WTC11 (cell line): ENCODE measurements around the gene YIPF2. TPM values are rescaled to one million over a fixed set of nuclear protein-coding genes. Genes with fewer than 3 reads are reported as not detected.

Experiments used
- ATAC-seq: fragments of 200-7000 bp; cut with Tn5 transposase; 2 replicates; pipeline ENCODE4 v1.10.0; 2021; ENCODE audit warnings: mild to moderate bottlenecking, moderate library complexity
- CTCF ChIA-PET: fragments of 300-600 bp; sonication (Branson Sonifier 250); formaldehyde crosslinking; loops from one replicate; lab custom pipeline; 2021; ENCODE audit warnings: antibody characterized with exemption; lab: Charles Lee
- POLR2A ChIA-PET: fragments of 350-600 bp; sonication (Branson Sonifier 250); formaldehyde crosslinking; loops from one replicate; lab custom pipeline; 2021; ENCODE audit warnings: antibody characterized with exemption; lab: Charles Lee
- DNase-seq: peaks from one replicate; pipeline ENCODE4 v3.0.0; 2021; ENCODE audit warnings: low spot score
- H3K27ac Mint-ChIP-seq: 2 replicates; pipeline ENCODE4 v1.8.0; 2021; ENCODE audit warnings: mixed read lengths
- H3K27me3 Mint-ChIP-seq: 2 replicates; pipeline ENCODE4 v1.8.0; 2021; ENCODE audit warnings: low read depth, mild to moderate bottlenecking, moderate library complexity, mixed read lengths
- H3K36me3 Mint-ChIP-seq: 2 replicates; pipeline ENCODE4 v1.8.0; 2021; ENCODE audit warnings: mixed read lengths
- H3K4me1 Mint-ChIP-seq: 2 replicates; pipeline ENCODE4 v1.8.0; 2022; ENCODE audit warnings: mixed read lengths
- H3K4me3 Mint-ChIP-seq: 2 replicates; pipeline ENCODE4 v1.8.0; 2021; ENCODE audit warnings: mild to moderate bottlenecking, moderate library complexity, mixed read lengths
- H3K9me3 Mint-ChIP-seq: 2 replicates; pipeline ENCODE4 v1.8.0; 2021; ENCODE audit warnings: mixed read lengths
- EMX1 ChIP-seq: fragments of 250-450 bp; sonication (Bioruptor Pico); IDR thresholded peaks from 2 replicates; pipeline ENCODE4 v1.8.0; 2021; ENCODE audit warnings: mild to moderate bottlenecking
- ESRRA ChIP-seq: sonication (generic); formaldehyde crosslinking; IDR thresholded peaks from 2 replicates; pipeline ENCODE4 v1.8.1; 2022; ENCODE audit warnings: mild to moderate bottlenecking, missing genetic modification reagents, borderline replicate concordance
- FOXP1 ChIP-seq: sonication (generic); formaldehyde crosslinking; IDR thresholded peaks from 2 replicates; pipeline ENCODE4 v1.8.0; 2022; ENCODE audit warnings: missing genetic modification reagents, mild to moderate bottlenecking, moderate library complexity, borderline replicate concordance
- HMGA2 ChIP-seq: fragments of 250-450 bp; sonication (Bioruptor Pico); IDR thresholded peaks from 2 replicates; pipeline ENCODE4 v1.4.0; 2021; ENCODE audit warnings: mild to moderate bottlenecking, moderate library complexity
- IRF2 ChIP-seq: sonication (generic); formaldehyde crosslinking; IDR thresholded peaks from 2 replicates; pipeline ENCODE4 v1.8.0; 2022; ENCODE audit warnings: low read depth, missing genetic modification reagents, borderline replicate concordance
- NR2C2 ChIP-seq: sonication (generic); formaldehyde crosslinking; IDR thresholded peaks from 2 replicates; pipeline ENCODE4 v1.8.0; 2022; ENCODE audit warnings: mild to moderate bottlenecking, missing genetic modification reagents
- RELA ChIP-seq: sonication (generic); formaldehyde crosslinking; IDR thresholded peaks from 2 replicates; pipeline ENCODE4 v1.8.1; 2022; ENCODE audit warnings: missing genetic modification reagents, mild to moderate bottlenecking, borderline replicate concordance
- SOX15 ChIP-seq: fragments of 250-450 bp; sonication (Bioruptor Pico); IDR thresholded peaks from 2 replicates; pipeline ENCODE4 v1.9.0; 2021; ENCODE audit warnings: mild to moderate bottlenecking
- ZNF138 ChIP-seq: sonication (generic); formaldehyde crosslinking; conservative IDR thresholded peaks from 2 replicates; pipeline ENCODE4 v1.8.1; 2022; ENCODE audit warnings: mild to moderate bottlenecking, moderate library complexity, missing genetic modification reagents
- ZNF263 ChIP-seq: sonication (generic); formaldehyde crosslinking; IDR thresholded peaks from 2 replicates; pipeline ENCODE4 v1.8.1; 2022; ENCODE audit warnings: low read depth, mild to moderate bottlenecking, moderate library complexity, missing genetic modification reagents
- total RNA-seq: library from RNA; stranded (reverse); gene quantifications from 3 replicates; pipeline ENCODE4 v1.2.3, GENCODE V29; 2021
- TF ChIP-seq, protein P1 (sequence below): sonication (generic); formaldehyde crosslinking; IDR thresholded peaks from 2 replicates; pipeline ENCODE4 v1.8.0; 2022; ENCODE audit warnings: mild to moderate bottlenecking, missing genetic modification reagents
- TF ChIP-seq, protein P2 (sequence below): sonication (generic); formaldehyde crosslinking; IDR thresholded peaks from 2 replicates; pipeline ENCODE4 v1.8.1; 2023; ENCODE audit warnings: mild to moderate bottlenecking, missing genetic modification reagents, borderline replicate concordance
- TF ChIP-seq, protein P3 (sequence below): sonication (generic); formaldehyde crosslinking; conservative IDR thresholded peaks from 2 replicates; pipeline ENCODE4 v1.8.1; 2022; ENCODE audit warnings: mild to moderate bottlenecking, missing genetic modification reagents
- TF ChIP-seq, protein P4 (sequence below): fragments of 250-450 bp; sonication (Bioruptor Pico); IDR thresholded peaks from 2 replicates; pipeline ENCODE4 v2.1.2; 2022; ENCODE audit warnings: mild to moderate bottlenecking, moderate library complexity
- TF ChIP-seq, protein P5 (sequence below): sonication (generic); formaldehyde crosslinking; IDR thresholded peaks from 2 replicates; pipeline ENCODE4 v1.8.1; 2023; ENCODE audit warnings: mild to moderate bottlenecking, moderate library complexity, missing genetic modification reagents
- TF ChIP-seq, protein P6 (sequence below): sonication (generic); formaldehyde crosslinking; IDR thresholded peaks from 2 replicates; pipeline ENCODE4 v1.8.1; 2022; ENCODE audit warnings: mild to moderate bottlenecking, missing genetic modification reagents, moderate library complexity, borderline replicate concordance
- TF ChIP-seq, protein P7 (sequence below): sonication (generic); formaldehyde crosslinking; IDR thresholded peaks from 2 replicates; pipeline ENCODE4 v1.8.1; 2023; ENCODE audit warnings: mild to moderate bottlenecking, missing genetic modification reagents, moderate library complexity
- TF ChIP-seq, protein P8 (sequence below): fragments of 250-450 bp; sonication (Bioruptor Pico); conservative IDR thresholded peaks from 2 replicates; pipeline ENCODE4 v1.9.0; 2021; ENCODE audit warnings: mild to moderate bottlenecking

YIPF2 gene
- total RNA-seq, 1 experiment from 2014 or later, result 65.5 TPM

DNA sequence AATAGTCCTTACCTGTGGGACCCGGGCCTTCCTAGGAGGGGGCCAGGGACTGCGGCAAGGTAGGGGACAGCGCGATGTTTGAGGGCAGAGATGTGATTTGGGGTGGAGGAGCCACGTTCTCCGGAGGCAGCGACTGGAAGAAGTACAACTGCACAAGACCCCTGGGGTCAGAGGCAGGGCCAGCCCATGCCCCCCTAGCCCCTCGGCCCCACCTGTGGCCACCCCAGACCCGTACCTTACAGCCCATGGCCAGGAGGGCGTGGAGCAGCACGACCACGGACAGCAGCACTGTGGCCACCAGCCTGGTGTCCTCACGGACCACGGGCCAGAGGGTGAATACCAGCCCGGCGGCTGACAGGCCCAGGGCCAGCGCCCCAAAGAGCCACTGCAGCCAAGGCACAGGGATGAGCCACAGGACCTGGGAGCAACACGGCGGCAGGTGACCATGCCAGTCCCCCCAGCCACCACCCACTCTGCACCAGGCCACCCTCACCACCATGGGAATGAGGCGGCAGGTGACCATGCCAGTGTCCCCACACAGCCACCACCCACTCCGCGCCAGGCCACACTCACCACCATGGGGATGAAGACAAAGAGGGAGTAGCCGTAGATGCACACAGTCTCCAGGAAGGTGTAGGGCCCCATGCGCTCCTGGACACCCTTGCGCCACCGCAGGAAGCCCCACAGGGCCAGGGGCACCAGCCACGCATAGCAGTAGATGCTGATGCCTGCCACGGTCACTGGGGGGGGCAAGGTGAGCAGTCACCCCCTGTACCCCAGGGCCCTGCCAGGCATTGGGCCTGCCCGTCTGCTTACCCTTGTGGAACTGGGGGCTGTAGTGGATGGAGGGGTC, 5.0 kb downstream of the YIPF2 start:
- no peak for DNase-seq
- H3K4me1 Mint-ChIP-seq, result 0 out of 2 replicates have a peak, but pooled peaks cover 5% of the 10 kb centered on the region
- CTCF ChIA-PET, result no interaction called here

DNA sequence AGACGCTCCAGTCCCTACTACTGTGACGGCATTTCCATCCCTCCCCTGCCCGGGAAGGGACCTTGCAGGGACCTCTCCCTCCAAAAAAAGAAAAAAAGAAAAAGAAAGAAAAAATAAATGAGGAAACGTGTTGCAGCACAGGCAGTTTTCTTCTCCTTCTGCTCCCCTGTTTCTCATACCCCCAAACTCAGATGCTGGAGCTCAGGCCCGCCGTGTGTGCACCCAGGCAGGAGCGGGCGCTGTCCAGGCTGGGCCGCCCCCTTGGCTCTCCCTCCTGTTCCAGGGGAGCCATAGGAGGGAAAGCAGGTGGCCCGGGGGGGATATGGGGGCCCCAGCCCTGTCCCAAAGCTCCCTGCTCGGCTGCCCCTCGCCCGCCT, 5.8 kb downstream of the YIPF2 start:
- Mint-ChIP-seq H3K36me3 (peaks cover 14% of the 10 kb centered on the region), H3K4me3 (no peak overlapping the region), H3K9me3 (no peaks in the 10 kb centered on the region), H3K27ac (peak overlapping the region; percentile 55), H3K27me3 (no peaks in the 10 kb centered on the region), H3K4me1 (0 out of 2 replicates have a peak, but pooled peaks cover 3% of the 10 kb centered on the region)
- ChIA-PET CTCF (interaction anchor here (0.6 to 1.8 kb wide), 4 partner anchors 19 to 52 kb away, joined by 3 to 9 read pairs (median 4); no protein-coding TSS in a partner anchor), POLR2A (no interaction called here)
- DNase-seq, result no peak
- no peak for ATAC-seq
- TF ChIP-seq SOX15 (CRISPR knock-in tag) (no peak), HMGA2 (no peak), ESRRA (CRISPR knock-in tag) (no peak), IRF2 (no peak), FOXP1 (CRISPR knock-in tag) (no peak), NR2C2 (no peak), RELA (CRISPR knock-in tag) (no peak)
- TF ChIP-seq, protein P1, sequence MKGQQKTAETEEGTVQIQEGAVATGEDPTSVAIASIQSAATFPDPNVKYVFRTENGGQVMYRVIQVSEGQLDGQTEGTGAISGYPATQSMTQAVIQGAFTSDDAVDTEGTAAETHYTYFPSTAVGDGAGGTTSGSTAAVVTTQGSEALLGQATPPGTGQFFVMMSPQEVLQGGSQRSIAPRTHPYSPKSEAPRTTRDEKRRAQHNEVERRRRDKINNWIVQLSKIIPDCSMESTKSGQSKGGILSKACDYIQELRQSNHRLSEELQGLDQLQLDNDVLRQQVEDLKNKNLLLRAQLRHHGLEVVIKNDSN (CRISPR knock-in tag), result no peak
- TF ChIP-seq, protein P2, sequence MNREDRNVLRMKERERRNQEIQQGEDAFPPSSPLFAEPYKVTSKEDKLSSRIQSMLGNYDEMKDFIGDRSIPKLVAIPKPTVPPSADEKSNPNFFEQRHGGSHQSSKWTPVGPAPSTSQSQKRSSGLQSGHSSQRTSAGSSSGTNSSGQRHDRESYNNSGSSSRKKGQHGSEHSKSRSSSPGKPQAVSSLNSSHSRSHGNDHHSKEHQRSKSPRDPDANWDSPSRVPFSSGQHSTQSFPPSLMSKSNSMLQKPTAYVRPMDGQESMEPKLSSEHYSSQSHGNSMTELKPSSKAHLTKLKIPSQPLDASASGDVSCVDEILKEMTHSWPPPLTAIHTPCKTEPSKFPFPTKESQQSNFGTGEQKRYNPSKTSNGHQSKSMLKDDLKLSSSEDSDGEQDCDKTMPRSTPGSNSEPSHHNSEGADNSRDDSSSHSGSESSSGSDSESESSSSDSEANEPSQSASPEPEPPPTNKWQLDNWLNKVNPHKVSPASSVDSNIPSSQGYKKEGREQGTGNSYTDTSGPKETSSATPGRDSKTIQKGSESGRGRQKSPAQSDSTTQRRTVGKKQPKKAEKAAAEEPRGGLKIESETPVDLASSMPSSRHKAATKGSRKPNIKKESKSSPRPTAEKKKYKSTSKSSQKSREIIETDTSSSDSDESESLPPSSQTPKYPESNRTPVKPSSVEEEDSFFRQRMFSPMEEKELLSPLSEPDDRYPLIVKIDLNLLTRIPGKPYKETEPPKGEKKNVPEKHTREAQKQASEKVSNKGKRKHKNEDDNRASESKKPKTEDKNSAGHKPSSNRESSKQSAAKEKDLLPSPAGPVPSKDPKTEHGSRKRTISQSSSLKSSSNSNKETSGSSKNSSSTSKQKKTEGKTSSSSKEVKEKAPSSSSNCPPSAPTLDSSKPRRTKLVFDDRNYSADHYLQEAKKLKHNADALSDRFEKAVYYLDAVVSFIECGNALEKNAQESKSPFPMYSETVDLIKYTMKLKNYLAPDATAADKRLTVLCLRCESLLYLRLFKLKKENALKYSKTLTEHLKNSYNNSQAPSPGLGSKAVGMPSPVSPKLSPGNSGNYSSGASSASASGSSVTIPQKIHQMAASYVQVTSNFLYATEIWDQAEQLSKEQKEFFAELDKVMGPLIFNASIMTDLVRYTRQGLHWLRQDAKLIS (CRISPR knock-in tag), result no peak

More for the DNA sequence above, 5.0 kb downstream of the YIPF2 start:
- TF ChIP-seq, protein P3, sequence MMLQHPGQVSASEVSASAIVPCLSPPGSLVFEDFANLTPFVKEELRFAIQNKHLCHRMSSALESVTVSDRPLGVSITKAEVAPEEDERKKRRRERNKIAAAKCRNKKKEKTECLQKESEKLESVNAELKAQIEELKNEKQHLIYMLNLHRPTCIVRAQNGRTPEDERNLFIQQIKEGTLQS (CRISPR knock-in tag), result 0 out of 2 replicates have a peak, but pooled peaks have one; percentile 56
- TF ChIP-seq, protein P4, sequence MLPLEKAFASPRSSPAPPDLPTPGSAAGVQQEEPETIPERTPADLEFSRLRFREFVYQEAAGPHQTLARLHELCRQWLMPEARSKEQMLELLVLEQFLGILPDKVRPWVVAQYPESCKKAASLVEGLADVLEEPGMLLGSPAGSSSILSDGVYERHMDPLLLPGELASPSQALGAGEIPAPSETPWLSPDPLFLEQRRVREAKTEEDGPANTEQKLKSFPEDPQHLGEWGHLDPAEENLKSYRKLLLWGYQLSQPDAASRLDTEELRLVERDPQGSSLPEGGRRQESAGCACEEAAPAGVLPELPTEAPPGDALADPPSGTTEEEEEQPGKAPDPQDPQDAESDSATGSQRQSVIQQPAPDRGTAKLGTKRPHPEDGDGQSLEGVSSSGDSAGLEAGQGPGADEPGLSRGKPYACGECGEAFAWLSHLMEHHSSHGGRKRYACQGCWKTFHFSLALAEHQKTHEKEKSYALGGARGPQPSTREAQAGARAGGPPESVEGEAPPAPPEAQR (CRISPR knock-in tag), result no peak
- TF ChIP-seq EMX1, result 0 out of 2 replicates have a peak, but pooled peaks have one; percentile 41
- TF ChIP-seq, protein P5, sequence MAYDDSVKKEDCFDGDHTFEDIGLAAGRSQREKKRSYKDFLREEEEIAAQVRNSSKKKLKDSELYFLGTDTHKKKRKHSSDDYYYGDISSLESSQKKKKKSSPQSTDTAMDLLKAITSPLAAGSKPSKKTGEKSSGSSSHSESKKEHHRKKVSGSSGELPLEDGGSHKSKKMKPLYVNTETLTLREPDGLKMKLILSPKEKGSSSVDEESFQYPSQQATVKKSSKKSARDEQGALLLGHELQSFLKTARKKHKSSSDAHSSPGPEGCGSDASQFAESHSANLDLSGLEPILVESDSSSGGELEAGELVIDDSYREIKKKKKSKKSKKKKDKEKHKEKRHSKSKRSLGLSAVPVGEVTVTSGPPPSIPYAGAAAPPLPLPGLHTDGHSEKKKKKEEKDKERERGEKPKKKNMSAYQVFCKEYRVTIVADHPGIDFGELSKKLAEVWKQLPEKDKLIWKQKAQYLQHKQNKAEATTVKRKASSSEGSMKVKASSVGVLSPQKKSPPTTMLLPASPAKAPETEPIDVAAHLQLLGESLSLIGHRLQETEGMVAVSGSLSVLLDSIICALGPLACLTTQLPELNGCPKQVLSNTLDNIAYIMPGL (CRISPR knock-in tag), result no peak
- TF ChIP-seq, protein P6, sequence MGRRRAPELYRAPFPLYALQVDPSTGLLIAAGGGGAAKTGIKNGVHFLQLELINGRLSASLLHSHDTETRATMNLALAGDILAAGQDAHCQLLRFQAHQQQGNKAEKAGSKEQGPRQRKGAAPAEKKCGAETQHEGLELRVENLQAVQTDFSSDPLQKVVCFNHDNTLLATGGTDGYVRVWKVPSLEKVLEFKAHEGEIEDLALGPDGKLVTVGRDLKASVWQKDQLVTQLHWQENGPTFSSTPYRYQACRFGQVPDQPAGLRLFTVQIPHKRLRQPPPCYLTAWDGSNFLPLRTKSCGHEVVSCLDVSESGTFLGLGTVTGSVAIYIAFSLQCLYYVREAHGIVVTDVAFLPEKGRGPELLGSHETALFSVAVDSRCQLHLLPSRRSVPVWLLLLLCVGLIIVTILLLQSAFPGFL (CRISPR knock-in tag), result no peak
- TF ChIP-seq, protein P7, sequence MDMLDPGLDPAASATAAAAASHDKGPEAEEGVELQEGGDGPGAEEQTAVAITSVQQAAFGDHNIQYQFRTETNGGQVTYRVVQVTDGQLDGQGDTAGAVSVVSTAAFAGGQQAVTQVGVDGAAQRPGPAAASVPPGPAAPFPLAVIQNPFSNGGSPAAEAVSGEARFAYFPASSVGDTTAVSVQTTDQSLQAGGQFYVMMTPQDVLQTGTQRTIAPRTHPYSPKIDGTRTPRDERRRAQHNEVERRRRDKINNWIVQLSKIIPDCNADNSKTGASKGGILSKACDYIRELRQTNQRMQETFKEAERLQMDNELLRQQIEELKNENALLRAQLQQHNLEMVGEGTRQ (CRISPR knock-in tag), result no peak
- TF ChIP-seq ZNF138 (CRISPR knock-in tag), result no peak
- TF ChIP-seq, protein P8, sequence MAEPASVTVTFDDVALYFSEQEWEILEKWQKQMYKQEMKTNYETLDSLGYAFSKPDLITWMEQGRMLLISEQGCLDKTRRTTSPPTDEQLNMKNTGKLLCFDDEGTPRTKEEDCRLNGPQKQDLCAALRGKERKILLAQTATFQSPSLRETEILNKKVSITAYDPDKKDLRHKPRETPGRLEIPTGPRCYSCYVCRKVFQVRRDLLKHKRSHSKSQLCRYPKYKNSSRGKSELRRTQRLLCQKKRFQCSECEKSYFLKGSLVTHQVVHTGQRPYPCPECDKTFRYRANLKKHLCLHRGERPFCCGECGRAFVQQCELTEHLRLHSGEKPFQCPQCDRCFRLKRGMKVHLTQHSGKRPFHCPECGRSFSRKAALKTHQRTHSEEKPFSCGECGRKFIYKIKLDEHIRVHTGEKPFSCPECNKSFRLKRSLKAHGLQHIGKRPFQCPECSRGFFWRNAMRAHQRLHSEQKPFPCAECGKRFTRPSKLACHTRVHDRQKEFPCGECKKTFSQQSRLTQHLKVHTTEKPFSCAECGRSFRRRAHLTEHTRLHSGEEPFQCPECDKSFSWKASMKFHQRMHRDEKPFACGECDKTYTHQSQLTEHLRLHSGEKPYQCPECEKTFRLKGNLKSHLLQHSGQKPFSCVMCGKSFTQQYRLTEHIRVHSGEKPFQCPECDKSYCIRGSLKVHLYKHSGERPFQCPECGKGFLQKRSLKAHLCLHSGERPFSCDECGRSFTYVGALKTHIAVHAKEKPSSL (CRISPR knock-in tag), result no peak
- no peak for TF ChIP-seq ZNF263 (CRISPR knock-in tag)
- H3K36me3 Mint-ChIP-seq, result peaks cover 14% of the 10 kb centered on the region
- H3K27ac Mint-ChIP-seq, result no peak overlapping the region
- no peaks in the 10 kb centered on the region for H3K27me3 Mint-ChIP-seq
- no peaks in the 10 kb centered on the region for H3K9me3 Mint-ChIP-seq
- POLR2A ChIA-PET, result no interaction called here
- no peak for ATAC-seq
- no peak overlapping the region for H3K4me3 Mint-ChIP-seq
